Retinal pigment epithelial cell (primary cell): Measurements from ENCODE around the gene HNF1A.

ENCODE experiments used
- DNase-seq: peaks from one replicate; pipeline ENCODE4 v3.0.0-alpha.2; 2010; ENCODE audit warnings: low read depth
- H3K4me3 ChIP-seq: 2 replicates; pipeline ENCODE4 v1.5.1; 2011; ENCODE audit warnings: mild to moderate bottlenecking, low read length, control low read depth, moderate library complexity
- TF ChIP-seq, protein P1 (sequence below): conservative IDR thresholded peaks from 2 replicates; pipeline ENCODE4 v1.5.1; 2011; ENCODE audit warnings: low read depth, low read length, control low read depth, inconsistent platforms

HNF1A gene

DNA sequence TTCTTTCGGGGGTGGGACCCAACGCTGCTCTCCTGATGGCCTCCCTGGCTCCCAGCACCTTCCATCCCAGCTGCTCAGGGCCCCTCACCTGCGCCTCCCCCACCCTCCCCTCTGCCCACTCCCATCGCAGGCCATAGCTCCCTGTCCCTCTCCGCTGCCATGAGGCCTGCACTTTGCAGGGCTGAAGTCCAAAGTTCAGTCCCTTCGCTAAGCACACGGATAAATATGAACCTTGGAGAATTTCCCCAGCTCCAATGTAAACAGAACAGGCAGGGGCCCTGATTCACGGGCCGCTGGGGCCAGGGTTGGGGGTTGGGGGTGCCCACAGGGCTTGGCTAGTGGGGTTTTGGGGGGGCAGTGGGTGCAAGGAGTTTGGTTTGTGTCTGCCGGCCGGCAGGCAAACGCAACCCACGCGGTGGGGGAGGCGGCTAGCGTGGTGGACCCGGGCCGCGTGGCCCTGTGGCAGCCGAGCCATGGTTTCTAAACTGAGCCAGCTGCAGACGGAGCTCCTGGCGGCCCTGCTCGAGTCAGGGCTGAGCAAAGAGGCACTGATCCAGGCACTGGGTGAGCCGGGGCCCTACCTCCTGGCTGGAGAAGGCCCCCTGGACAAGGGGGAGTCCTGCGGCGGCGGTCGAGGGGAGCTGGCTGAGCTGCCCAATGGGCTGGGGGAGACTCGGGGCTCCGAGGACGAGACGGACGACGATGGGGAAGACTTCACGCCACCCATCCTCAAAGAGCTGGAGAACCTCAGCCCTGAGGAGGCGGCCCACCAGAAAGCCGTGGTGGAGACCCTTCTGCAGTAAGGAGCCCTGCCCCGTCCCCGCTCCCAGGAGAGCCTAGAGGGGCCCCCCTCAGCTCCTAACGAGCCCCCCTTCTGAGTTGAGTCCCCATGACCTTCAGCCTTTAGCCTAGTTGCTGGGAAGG, at the start of gene HNF1A:
Gene HNF1A, plus strand, starts transcription at position 248 of the 924 bp plus-strand sequence. Its CDS starts 226 bp downstream, at position 474.
- no peak within 1 kb of the TSS for H3K4me3 ChIP-seq
- DNase-seq, result no peak
- TF ChIP-seq, protein P1, sequence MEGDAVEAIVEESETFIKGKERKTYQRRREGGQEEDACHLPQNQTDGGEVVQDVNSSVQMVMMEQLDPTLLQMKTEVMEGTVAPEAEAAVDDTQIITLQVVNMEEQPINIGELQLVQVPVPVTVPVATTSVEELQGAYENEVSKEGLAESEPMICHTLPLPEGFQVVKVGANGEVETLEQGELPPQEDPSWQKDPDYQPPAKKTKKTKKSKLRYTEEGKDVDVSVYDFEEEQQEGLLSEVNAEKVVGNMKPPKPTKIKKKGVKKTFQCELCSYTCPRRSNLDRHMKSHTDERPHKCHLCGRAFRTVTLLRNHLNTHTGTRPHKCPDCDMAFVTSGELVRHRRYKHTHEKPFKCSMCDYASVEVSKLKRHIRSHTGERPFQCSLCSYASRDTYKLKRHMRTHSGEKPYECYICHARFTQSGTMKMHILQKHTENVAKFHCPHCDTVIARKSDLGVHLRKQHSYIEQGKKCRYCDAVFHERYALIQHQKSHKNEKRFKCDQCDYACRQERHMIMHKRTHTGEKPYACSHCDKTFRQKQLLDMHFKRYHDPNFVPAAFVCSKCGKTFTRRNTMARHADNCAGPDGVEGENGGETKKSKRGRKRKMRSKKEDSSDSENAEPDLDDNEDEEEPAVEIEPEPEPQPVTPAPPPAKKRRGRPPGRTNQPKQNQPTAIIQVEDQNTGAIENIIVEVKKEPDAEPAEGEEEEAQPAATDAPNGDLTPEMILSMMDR, result no peak

- no peak overlapping the region for H3K4me3 ChIP-seq
- no peak for DNase-seq
- TF ChIP-seq, protein P1, result no peak
Observed at GRCh38 chr12:120928864-120929652, 49.3 kb upstream of the HNF1A start.

- DNase-seq, result no peak
- no peak overlapping the region for H3K4me3 ChIP-seq
- TF ChIP-seq, protein P1, result no peak
Observed at GRCh38 chr12:120930032-120930431, 48.3 kb upstream of the HNF1A start.

GRCh38 chr12:120932058-120932457, 46.3 kb upstream of the HNF1A start:
- no peak overlapping the region for H3K4me3 ChIP-seq
- DNase-seq, result no peak
- TF ChIP-seq, protein P1, result no peak

GRCh38 chr12:120932956-120933526, 45.3 kb upstream of the HNF1A start:
- TF ChIP-seq, protein P1, result no peak
- no peak overlapping the region for H3K4me3 ChIP-seq
- DNase-seq, result no peak

DNA sequence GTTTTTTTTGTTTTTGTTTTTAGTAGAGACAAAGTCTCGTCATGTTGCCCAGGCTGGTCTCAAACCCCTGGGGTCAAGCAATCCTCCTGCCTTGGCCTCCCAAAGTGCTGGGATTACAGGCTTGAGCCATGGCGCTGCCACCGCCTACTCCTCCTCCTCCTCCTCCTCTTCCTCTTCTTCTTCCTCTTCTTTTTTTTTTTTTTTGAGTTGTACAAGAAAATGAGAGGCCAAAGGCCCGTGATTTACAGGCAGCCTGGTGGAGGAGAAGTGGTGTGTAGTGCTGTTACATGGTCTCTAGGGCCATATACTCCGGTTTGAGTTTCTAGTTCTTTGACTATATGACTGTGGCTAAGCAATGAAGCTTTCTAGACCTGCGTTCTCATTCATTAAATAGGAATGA, 44.6 kb upstream of the HNF1A start:
- no peak for DNase-seq
- H3K4me3 ChIP-seq, result no peak overlapping the region
- TF ChIP-seq, protein P1, result no peak
